HEK293 (cell line): ENCODE data around the gene COL5A1.
A peak's percentile ranks its signal among the peaks of the same experiment; 100 is the strongest.

Experiments used
- CTCF ChIA-PET: fragments of 350-600 bp; formaldehyde crosslinking; extraction: SDS; loops from one replicate; lab custom pipeline; 2021; ENCODE audit warnings: antibody characterized with exemption; lab: Yijun Ruan, JAX
- POLR2A ChIA-PET: fragments of 300-600 bp; formaldehyde crosslinking; extraction: SDS; loops from one replicate; lab custom pipeline; 2020; ENCODE audit warnings: antibody characterized with exemption, inconsistent platforms; lab: Yijun Ruan, JAX
- H3K27ac ChIP-seq: fragments of 200-500 bp; sonication (Bioruptor generic); 2 replicates; pipeline ENCODE4 v1.5.1; 2014; ENCODE audit warnings: low read depth, low read length, control low read depth, inconsistent platforms; ENCODE audit errors: extremely low read depth
- H3K36me3 ChIP-seq, 2 experiments: fragments of 200-500 bp in 1 of 2; sonication (Bioruptor generic) in 1 of 2; 1 replicate in 1 of 2; 2 replicates in 1 of 2; pipeline ENCODE4 v1.5.1; 2014 to 2017; ENCODE audit warnings: inconsistent platforms in 2 of 2, low read length in 2 of 2; ENCODE audit not compliant: control insufficient read depth in 2 of 2, insufficient read depth in 1 of 2
- H3K4me1 ChIP-seq: fragments of 200-500 bp; sonication (Bioruptor generic); 2 replicates; pipeline ENCODE4 v1.5.1; 2014; ENCODE audit warnings: mild to moderate bottlenecking, low read length, inconsistent platforms; ENCODE audit not compliant: control insufficient read depth, insufficient read depth
- H3K4me3 ChIP-seq: 2 replicates; pipeline ENCODE4 v1.5.1; 2011; ENCODE audit warnings: low read depth, mild to moderate bottlenecking, control low read depth, low read length, moderate library complexity
- H3K9me3 ChIP-seq: fragments of 200-500 bp; sonication (Bioruptor generic); 2 replicates; pipeline ENCODE4 v1.5.1; 2014; ENCODE audit warnings: low read depth, low read length, inconsistent platforms; ENCODE audit not compliant: control insufficient read depth, insufficient read depth
- EGR2 ChIP-seq: fragments of 450-650 bp; formaldehyde crosslinking; IDR thresholded peaks from 2 replicates; pipeline ENCODE4 v1.5.1; 2016; ENCODE audit warnings: low read depth, missing biosample characterization, missing genetic modification characterization
- MEIS1 ChIP-seq: sonication (generic); formaldehyde crosslinking; IDR thresholded peaks from 2 replicates; pipeline ENCODE4 v1.8.1; 2022; ENCODE audit warnings: missing genetic modification reagents, mild to moderate bottlenecking, borderline replicate concordance
- SCRT2 ChIP-seq: fragments of 450-650 bp; formaldehyde crosslinking; IDR thresholded peaks from 2 replicates; pipeline ENCODE4 v1.5.1; 2016; ENCODE audit warnings: missing biosample characterization, missing genetic modification characterization
- TRIM28 ChIP-seq: IDR thresholded peaks from 2 replicates; pipeline ENCODE4 v1.6.1; 2011; ENCODE audit warnings: low read length, control low read depth, borderline replicate concordance
- WT1 ChIP-seq: fragments of 450-650 bp; formaldehyde crosslinking; IDR thresholded peaks from 2 replicates; pipeline ENCODE4 v1.5.1; 2016; ENCODE audit warnings: missing biosample characterization, missing genetic modification characterization
- ZBTB1 ChIP-seq: fragments of 450-650 bp; formaldehyde crosslinking; IDR thresholded peaks from 2 replicates; pipeline ENCODE4 v1.5.1; 2016; ENCODE audit warnings: missing biosample characterization, missing genetic modification characterization
- ZBTB21 ChIP-seq: fragments of 450-650 bp; formaldehyde crosslinking; IDR thresholded peaks from 2 replicates; pipeline ENCODE4 v1.5.1; 2017; ENCODE audit warnings: missing biosample characterization, missing genetic modification characterization
- ZBTB8A ChIP-seq: fragments of 450-650 bp; formaldehyde crosslinking; IDR thresholded peaks from 2 replicates; pipeline ENCODE4 v1.5.1; 2016; ENCODE audit warnings: missing biosample characterization, missing genetic modification characterization
- ZFP3 ChIP-seq: fragments of 450-650 bp; formaldehyde crosslinking; IDR thresholded peaks from 2 replicates; pipeline ENCODE4 v1.5.1; 2016; ENCODE audit warnings: low read depth, missing biosample characterization, missing genetic modification characterization
- ZFP69B ChIP-seq: fragments of 450-650 bp; formaldehyde crosslinking; IDR thresholded peaks from 2 replicates; pipeline ENCODE4 v1.5.1; 2016; ENCODE audit warnings: missing biosample characterization, missing genetic modification characterization
- ZNF155 ChIP-seq: fragments of 450-650 bp; formaldehyde crosslinking; IDR thresholded peaks from 2 replicates; pipeline ENCODE4 v1.5.1; 2016; ENCODE audit warnings: missing biosample characterization, missing genetic modification characterization
- ZNF24 ChIP-seq: fragments of 450-650 bp; formaldehyde crosslinking; IDR thresholded peaks from 2 replicates; pipeline ENCODE4 v1.5.1; 2016; ENCODE audit warnings: missing biosample characterization, missing genetic modification characterization
- ZNF324 ChIP-seq: fragments of 450-650 bp; formaldehyde crosslinking; IDR thresholded peaks from 2 replicates; pipeline ENCODE4 v1.5.1; 2016; ENCODE audit warnings: missing biosample characterization, missing genetic modification characterization
- ZNF335 ChIP-seq: fragments of 450-650 bp; formaldehyde crosslinking; conservative IDR thresholded peaks from 2 replicates; pipeline ENCODE4 v1.5.1; 2016; ENCODE audit warnings: missing biosample characterization, missing genetic modification characterization
- ZNF398 ChIP-seq: fragments of 450-650 bp; formaldehyde crosslinking; IDR thresholded peaks from 2 replicates; pipeline ENCODE4 v1.5.1; 2017; ENCODE audit warnings: missing biosample characterization, missing genetic modification characterization
- ZNF521 ChIP-seq: fragments of 450-650 bp; formaldehyde crosslinking; IDR thresholded peaks from 2 replicates; pipeline ENCODE4 v1.5.1; 2017; ENCODE audit warnings: missing biosample characterization, mild to moderate bottlenecking, missing genetic modification characterization
- ZNF626 ChIP-seq: fragments of 450-650 bp; sonication (Bioruptor Pico); formaldehyde crosslinking; IDR thresholded peaks from 2 replicates; pipeline ENCODE4 v1.5.1; 2018; ENCODE audit warnings: missing biosample characterization, missing genetic modification characterization, inconsistent platforms
- ZNF639 ChIP-seq: fragments of 450-650 bp; formaldehyde crosslinking; IDR thresholded peaks from 2 replicates; pipeline ENCODE4 v1.5.1; 2016; ENCODE audit warnings: missing biosample characterization, missing genetic modification characterization
- ZNF654 ChIP-seq: fragments of 450-650 bp; formaldehyde crosslinking; IDR thresholded peaks from 2 replicates; pipeline ENCODE4 v1.5.1; 2016; ENCODE audit warnings: low read depth, missing biosample characterization, missing genetic modification characterization
- ZSCAN16 ChIP-seq: fragments of 450-650 bp; formaldehyde crosslinking; IDR thresholded peaks from 2 replicates; pipeline ENCODE4 v1.5.1; 2016; ENCODE audit warnings: missing biosample characterization, missing genetic modification characterization
- ZSCAN18 ChIP-seq: fragments of 450-650 bp; formaldehyde crosslinking; IDR thresholded peaks from 2 replicates; pipeline ENCODE4 v1.5.1; 2016; ENCODE audit warnings: missing biosample characterization, missing genetic modification characterization

The COL5A1 gene

GRCh38 chr9:134659688-134660131 is 18.1 kb downstream of the COL5A1 start:
- ChIA-PET CTCF (interaction anchor here (1.1 to 3.2 kb wide), 9 partner anchors 11 to 211 kb away, joined by 3 to 18 read pairs (median 7); no protein-coding TSS in a partner anchor), POLR2A (no interaction called here)
- TF ChIP-seq ZSCAN16 (no peak), EGR2 (tag by site-specific recombination) (no peak), ZSCAN18 (tag by site-specific recombination) (no peak), ZBTB1 (tag by site-specific recombination) (no peak), ZNF654 (tag by site-specific recombination) (no peak), MEIS1 (CRISPR knock-in tag) (no peak), SCRT2 (tag by site-specific recombination) (no peak), ZNF324 (tag by site-specific recombination) (no peak), ZNF398 (no peak), ZBTB21 (tag by site-specific recombination) (no peak), ZBTB8A (tag by site-specific recombination) (no peak), WT1 (tag by site-specific recombination) (no peak), ZNF639 (no peak), ZFP69B (no peak), ZNF626 (tag by site-specific recombination) (no peak), ZNF521 (tag by site-specific recombination) (no peak), ZNF24 (tag by site-specific recombination) (no peak)
- H3K36me3 ChIP-seq, result no peaks in the 10 kb centered on the region
- H3K4me3 ChIP-seq, result no peak overlapping the region
- no peak overlapping the region for H3K27ac ChIP-seq
- no peaks in the 10 kb centered on the region for H3K9me3 ChIP-seq
- H3K4me1 ChIP-seq, result no peaks in the 10 kb centered on the region

GRCh38 chr9:134660407-134660806 is 18.8 kb downstream of the COL5A1 start:
- Histone ChIP-seq H3K4me3 (no peak overlapping the region), H3K27ac (no peak overlapping the region), H3K9me3 (no peaks in the 10 kb centered on the region), H3K36me3 (no peaks in the 10 kb centered on the region), H3K4me1 (no peaks in the 10 kb centered on the region)
- TF ChIP-seq TRIM28 (peak; percentile 64; the same call in 1 of the 2 replicates), ZFP3 (tag by site-specific recombination) (no peak), ZNF155 (tag by site-specific recombination) (no peak), ZNF335 (tag by site-specific recombination) (no peak)
- CTCF ChIA-PET, result interaction anchor here (0.6 to 3.2 kb wide), 12 partner anchors 11 to 489 kb away, joined by 3 to 18 read pairs (median 4); no protein-coding TSS in a partner anchor
- POLR2A ChIA-PET, result no interaction called here
